ENCODE results near the gene PPIL6. TPM values are rescaled to one million over a fixed set of nuclear protein-coding genes. Genes with fewer than 3 reads are reported as not detected.

PPIL6 gene
- total RNA-seq, 2 experiments from 2014 or later: 0.84 to 1.3 TPM

DNA sequence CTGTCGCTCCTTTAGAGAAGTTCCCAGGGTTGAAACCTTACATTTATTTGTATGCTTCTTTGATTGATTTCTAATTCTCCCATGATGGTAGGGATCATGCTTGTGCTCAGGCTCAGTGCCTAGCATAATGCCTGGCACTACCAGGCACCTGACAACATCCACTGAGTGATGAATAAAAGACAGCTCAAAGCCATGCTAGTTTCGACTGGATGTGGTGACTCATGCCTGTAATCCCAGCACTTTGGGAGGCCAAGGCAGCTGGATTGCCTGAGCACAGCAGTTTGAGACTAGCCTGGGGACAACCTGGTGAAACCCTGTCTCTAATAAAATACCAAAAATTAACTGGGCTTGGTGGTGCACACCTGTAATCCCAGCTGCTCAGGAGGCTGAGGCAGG is 46.5 kb downstream of the PPIL6 start:
- Mint-ChIP-seq H3K27ac (no peak overlapping the region), H3K27me3 (no peaks in the 10 kb centered on the region), H3K4me3 (no peak overlapping the region), H3K9me3 (no peaks in the 10 kb centered on the region), H3K4me1 (ENCODE audit: low read depth) (peaks cover 6% of the 10 kb centered on the region), H3K36me3 (ENCODE audit: low read depth) (no peaks in the 10 kb centered on the region)
- H3K27ac ChIP-seq (ENCODE audit: low read depth in 1 of 2, low read length in 2 of 2): no peak overlapping the region
- no peaks in the 10 kb centered on the region for H3K4me1 ChIP-seq (ENCODE audit: insufficient read depth, low read length)
- CTCF ChIA-PET: no interaction called here
- ATAC-seq (ENCODE audit: poor library complexity) (no peak), DNase-seq (peak in 2 of 14 experiments; percentile 14 to 21)
- H3K36me3 ChIP-seq (ENCODE audit: insufficient read depth, low read length): no peaks in the 10 kb centered on the region
- intact Hi-C loops (cut with DNase I, micrococcal nuclease): no loop called here
- POLR2A ChIA-PET: interaction anchor here (0.6 to 1.1 kb wide), 2 partner anchors 15 to 194 kb away, joined by 3 to 4 read pairs; no protein-coding TSS in a partner anchor
- no peaks in the 10 kb centered on the region for H3K9me3 ChIP-seq (ENCODE audit: control insufficient read depth in 1 of 2, insufficient read depth in 1 of 2, low read length in 2 of 2)
- TF ChIP-seq CTCF (IDR thresholded peaks at IDR 0.05): no peak
- no peaks in the 10 kb centered on the region for H3K27me3 ChIP-seq (ENCODE audit: control insufficient read depth in 1 of 2, insufficient read depth in 2 of 2, low read length in 2 of 2)
- no peak overlapping the region for H3K4me3 ChIP-seq (ENCODE audit: low read length)

DNA sequence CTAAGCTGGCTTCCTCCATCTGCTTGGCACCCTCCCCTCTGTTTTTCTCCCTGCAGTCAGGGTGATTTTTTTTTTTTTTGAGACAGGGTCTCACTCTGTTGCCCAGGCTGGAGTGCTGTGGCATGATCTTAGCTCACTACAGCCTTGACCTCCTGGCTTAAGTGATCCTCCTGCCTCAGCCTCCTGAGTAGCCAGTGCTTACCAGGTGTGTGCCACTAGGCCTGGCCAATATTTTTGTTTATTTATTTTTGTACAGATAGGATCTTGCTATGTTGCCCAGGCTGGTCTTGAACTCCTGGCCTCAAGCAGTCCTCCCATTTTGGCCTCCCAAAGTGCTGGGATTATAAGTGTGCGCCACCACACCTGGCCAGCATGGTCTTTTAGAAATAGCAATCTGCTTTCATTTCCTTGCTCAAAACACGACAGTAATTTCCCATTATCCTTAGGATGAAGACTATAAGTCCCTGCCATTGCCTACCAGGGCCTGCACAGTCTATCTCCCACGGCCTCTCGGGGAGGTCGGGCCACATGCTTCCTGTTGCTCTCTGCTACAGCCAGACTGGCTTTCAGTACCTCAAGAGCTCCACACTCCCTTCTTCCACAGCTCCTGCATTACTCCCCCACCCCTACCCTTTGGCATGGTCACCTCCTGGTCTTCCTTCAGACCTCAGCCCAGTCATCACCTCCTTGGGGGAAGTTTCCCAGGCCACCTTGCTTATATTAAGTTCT is 47.1 kb downstream of the PPIL6 start:
- H3K9me3 ChIP-seq (ENCODE audit: control insufficient read depth in 1 of 2, insufficient read depth in 1 of 2, low read length in 2 of 2): no peaks in the 10 kb centered on the region
- peaks cover 6% of the 10 kb centered on the region for H3K4me1 Mint-ChIP-seq (ENCODE audit: low read depth)
- ChIA-PET CTCF (no interaction called here), POLR2A (interaction anchor here (0.6 to 1.1 kb wide), 3 partner anchors 10 to 194 kb away, joined by 3 to 6 read pairs (median 4); partner anchors contain the start of gene CD164)
- ATAC-seq (ENCODE audit: poor library complexity): no peak
- no peak overlapping the region for H3K4me3 ChIP-seq (ENCODE audit: low read length)
- no peak for TF ChIP-seq CTCF (IDR thresholded peaks at IDR 0.05)
- no peaks in the 10 kb centered on the region for H3K36me3 ChIP-seq (ENCODE audit: insufficient read depth, low read length)
- intact Hi-C loops (cut with DNase I, micrococcal nuclease): no loop called here
- no peak overlapping the region for H3K27ac ChIP-seq (ENCODE audit: low read depth in 1 of 2, low read length in 2 of 2)
- H3K4me3 Mint-ChIP-seq: no peak overlapping the region
- H3K27ac Mint-ChIP-seq: no peak overlapping the region
- H3K9me3 Mint-ChIP-seq: no peaks in the 10 kb centered on the region
- H3K27me3 ChIP-seq (ENCODE audit: control insufficient read depth in 1 of 2, insufficient read depth in 2 of 2, low read length in 2 of 2): no peaks in the 10 kb centered on the region
- DNase-seq: no peak
- H3K27me3 Mint-ChIP-seq: no peaks in the 10 kb centered on the region
- H3K4me1 ChIP-seq (ENCODE audit: insufficient read depth, low read length): no peaks in the 10 kb centered on the region
- H3K36me3 Mint-ChIP-seq (ENCODE audit: low read depth): no peaks in the 10 kb centered on the region

GRCh38 chr6:109389650-109390274 is 50.7 kb downstream of the PPIL6 start:
- no peak overlapping the region for H3K27ac ChIP-seq (ENCODE audit: low read depth in 1 of 2, low read length in 2 of 2)
- H3K9me3 Mint-ChIP-seq: no peaks in the 10 kb centered on the region
- H3K36me3 ChIP-seq (ENCODE audit: insufficient read depth, low read length): no peaks in the 10 kb centered on the region
- H3K9me3 ChIP-seq (ENCODE audit: control insufficient read depth in 1 of 2, insufficient read depth in 1 of 2, low read length in 2 of 2): no peaks in the 10 kb centered on the region
- no peaks in the 10 kb centered on the region for H3K4me1 ChIP-seq (ENCODE audit: insufficient read depth, low read length)
- H3K27me3 Mint-ChIP-seq: no peaks in the 10 kb centered on the region
- no peak for DNase-seq
- no peaks in the 10 kb centered on the region for H3K36me3 Mint-ChIP-seq (ENCODE audit: low read depth)
- H3K4me1 Mint-ChIP-seq (ENCODE audit: low read depth): peaks cover 9% of the 10 kb centered on the region
- ChIA-PET POLR2A (no interaction called here), CTCF (interaction anchor here (1.2 kb wide), 1 partner anchor 12 kb away, joined by 4 read pairs; no protein-coding TSS in a partner anchor)
- TF ChIP-seq CTCF (IDR thresholded peaks at IDR 0.05): no peak
- no peak overlapping the region for H3K4me3 Mint-ChIP-seq
- H3K27ac Mint-ChIP-seq: no peak overlapping the region
- no peaks in the 10 kb centered on the region for H3K27me3 ChIP-seq (ENCODE audit: control insufficient read depth in 1 of 2, insufficient read depth in 2 of 2, low read length in 2 of 2)
- intact Hi-C loops (cut with DNase I, micrococcal nuclease): loop anchor here in 1 of 2 experiments (2.0 to 10.0 kb wide), 4 partner anchors 47 to 1925 kb away; partner anchors contain the start of gene SNX3
- H3K4me3 ChIP-seq (ENCODE audit: low read length): no peak overlapping the region
- ATAC-seq (ENCODE audit: poor library complexity): no peak

All from CD4-positive, alpha-beta T cell (primary cell).